A673 (cell line): ENCODE results near the gene RNFT2. TPM values are rescaled to one million over a fixed set of nuclear protein-coding genes. Genes with fewer than 3 reads are reported as not detected.
A peak's percentile ranks its signal among the peaks of the same experiment; 100 is the strongest.

Experiments
- BruUV-seq: library from RNA; stranded (reverse); fragments of 400-500 nt; replicated peaks from 2 replicates; lab custom pipeline; 2021; lab: Mats Ljungman, UMichigan
- CTCF ChIA-PET: fragments of 300-600 bp; sonication (Branson Sonifier 250); formaldehyde crosslinking; loops from one replicate; lab custom pipeline; 2022; ENCODE audit warnings: antibody characterized with exemption; lab: Charles Lee
- POLR2A ChIA-PET: fragments of 300-600 bp; sonication (Branson Sonifier 250); formaldehyde crosslinking; loops from one replicate; lab custom pipeline; 2022; ENCODE audit warnings: antibody characterized with exemption; ENCODE audit not compliant: low non-redundant PET; lab: Charles Lee
- DNase-seq: peaks from one replicate; pipeline ENCODE4 v3.0.0-alpha.2; 2015; ENCODE audit warnings: low spot score
- H3K27ac ChIP-seq: fragments of 200-600 bp; sonication (generic); 2 replicates; pipeline ENCODE4 v1.5.1; 2016; ENCODE audit warnings: mixed run types, low read depth, mild to moderate bottlenecking, mixed read lengths, antibody characterized with exemption, low read length; ENCODE audit not compliant: poor library complexity, severe bottlenecking
- H3K27me3 ChIP-seq: fragments of 200-600 bp; sonication (generic); replicated peaks from 2 replicates; pipeline ENCODE4 v1.6.1; 2017; ENCODE audit warnings: mixed run types, low read depth, mild to moderate bottlenecking, mixed read lengths, antibody characterized with exemption, low read length; ENCODE audit not compliant: insufficient read depth, poor library complexity
- H3K36me3 ChIP-seq: fragments of 200-600 bp; sonication (generic); 2 replicates; pipeline ENCODE4 v1.6.1; 2016; ENCODE audit warnings: mixed run types, mild to moderate bottlenecking, mixed read lengths, antibody characterized with exemption, low read length; ENCODE audit not compliant: insufficient read depth, poor library complexity, severe bottlenecking
- H3K4me1 ChIP-seq: fragments of 200-600 bp; sonication (generic); 2 replicates; pipeline ENCODE4 v1.6.1; 2017; ENCODE audit warnings: mixed run types, mild to moderate bottlenecking, mixed read lengths, antibody characterized with exemption, low read length; ENCODE audit not compliant: insufficient read depth, poor library complexity, severe bottlenecking
- H3K4me3 ChIP-seq: fragments of 200-600 bp; sonication (generic); 2 replicates; pipeline ENCODE4 v1.5.1; 2016; ENCODE audit warnings: low read depth, mixed run types, mild to moderate bottlenecking, mixed read lengths, low read length; ENCODE audit not compliant: poor library complexity, severe bottlenecking
- H3K9me3 ChIP-seq: fragments of 200-600 bp; sonication (generic); 2 replicates; pipeline ENCODE4 v1.6.1; 2016; ENCODE audit warnings: mixed run types, low read depth, mild to moderate bottlenecking, mixed read lengths, antibody characterized with exemption, low read length; ENCODE audit not compliant: poor library complexity, severe bottlenecking
- CTCF ChIP-seq: fragments of 300-800, 200-600 bp; sonication (generic); conservative IDR thresholded peaks from 2 replicates; pipeline ENCODE4 v1.5.1; 2017; ENCODE audit warnings: low read depth, mild to moderate bottlenecking, antibody characterized with exemption, low read length, moderate library complexity, mixed read lengths
- EZH2 ChIP-seq: fragments of 200-600 bp; sonication (generic); IDR thresholded peaks from 2 replicates; pipeline ENCODE4 v1.6.1; 2017; ENCODE audit warnings: borderline replicate concordance, low read depth, mild to moderate bottlenecking, mixed read lengths, antibody characterized with exemption, low read length; ENCODE audit not compliant: poor library complexity, severe bottlenecking
- intact Hi-C: fragments of 100-400 bp; cut with micrococcal nuclease; formaldehyde crosslinking; loops from one replicate; pipeline ENCODE4 v1.10.0; 2022; ENCODE audit not compliant: unreplicated experiment
- total RNA-seq: library from RNA; stranded (reverse); gene quantifications from 2 replicates; pipeline ENCODE4 v1.2.3, GENCODE V29; 2021

The RNFT2 gene
- total RNA-seq, 1 experiment from 2014 or later: 36.4 TPM

- Histone ChIP-seq H3K36me3 (no peaks in the 10 kb centered on the region), H3K9me3 (no peaks in the 10 kb centered on the region), H3K27me3 (peaks cover 59% of the 10 kb centered on the region), H3K4me3 (peak overlapping the region; percentile 40), H3K27ac (no peak overlapping the region), H3K4me1 (peaks cover 27% of the 10 kb centered on the region)
- ChIA-PET CTCF (no interaction called here), POLR2A (no interaction called here)
- DNase-seq: no peak
- BruUV-seq: no TSS peak
- intact Hi-C loops: no loop called here
- TF ChIP-seq CTCF: no peak
These were observed 140.7 kb downstream of the RNFT2 start for GRCh38 chr12:116878567-116879508.

GRCh38 chr12:116879509-116880212, 141.5 kb downstream of the RNFT2 start:
- ChIA-PET POLR2A (no interaction called here), CTCF (interaction anchor here (0.8 kb wide), 1 partner anchor 176 kb away, joined by 4 read pairs; no protein-coding TSS in a partner anchor)
- Histone ChIP-seq H3K36me3 (no peaks in the 10 kb centered on the region), H3K9me3 (no peaks in the 10 kb centered on the region), H3K27me3 (peaks cover 63% of the 10 kb centered on the region), H3K4me3 (peak overlapping the region; percentile 40), H3K4me1 (peaks cover 27% of the 10 kb centered on the region), H3K27ac (no peak overlapping the region)
- no peak for DNase-seq
- intact Hi-C loops: no loop called here
- TF ChIP-seq CTCF: no peak
- TF ChIP-seq EZH2: no peak
- no TSS peak for BruUV-seq

GRCh38 chr12:116880213-116880816, 142.2 kb downstream of the RNFT2 start:
- H3K27me3 ChIP-seq: peaks cover 63% of the 10 kb centered on the region
- H3K36me3 ChIP-seq: no peaks in the 10 kb centered on the region
- CTCF ChIA-PET: interaction anchor here (0.7 to 0.8 kb wide), 2 partner anchors 17 to 177 kb away, joined by 3 to 4 read pairs; no protein-coding TSS in a partner anchor
- H3K27ac ChIP-seq: no peak overlapping the region
- DNase-seq: no peak
- POLR2A ChIA-PET: no interaction called here
- TF ChIP-seq EZH2 (peak; percentile 50), CTCF (no peak)
- no TSS peak for BruUV-seq
- intact Hi-C loops: no loop called here
- H3K9me3 ChIP-seq: no peaks in the 10 kb centered on the region
- H3K4me1 ChIP-seq: peaks cover 27% of the 10 kb centered on the region
- H3K4me3 ChIP-seq: peak overlapping the region; percentile 40
